ENCODE data around the gene ADCY2.

DNA sequence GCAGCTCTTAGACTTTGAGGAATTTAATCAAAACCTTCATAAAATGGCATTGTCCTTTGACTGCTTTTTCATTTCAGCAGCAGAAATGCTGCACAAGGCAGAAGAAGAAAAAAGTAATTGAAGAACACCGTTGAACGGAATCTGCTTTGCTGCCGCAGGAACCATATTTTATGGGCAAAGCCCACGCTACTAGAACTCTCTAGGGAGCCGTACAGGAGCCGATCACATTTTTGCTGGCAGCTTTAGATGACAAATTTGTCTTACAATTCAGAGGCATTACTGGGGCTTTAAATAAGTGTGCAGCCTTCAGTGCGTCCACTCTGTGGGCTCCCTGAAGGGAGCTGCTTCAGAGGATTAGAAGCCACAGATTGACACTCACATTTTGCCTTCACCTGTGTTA, 449.6 kb downstream of the ADCY2 start:
- TF ChIP-seq, protein P1, sequence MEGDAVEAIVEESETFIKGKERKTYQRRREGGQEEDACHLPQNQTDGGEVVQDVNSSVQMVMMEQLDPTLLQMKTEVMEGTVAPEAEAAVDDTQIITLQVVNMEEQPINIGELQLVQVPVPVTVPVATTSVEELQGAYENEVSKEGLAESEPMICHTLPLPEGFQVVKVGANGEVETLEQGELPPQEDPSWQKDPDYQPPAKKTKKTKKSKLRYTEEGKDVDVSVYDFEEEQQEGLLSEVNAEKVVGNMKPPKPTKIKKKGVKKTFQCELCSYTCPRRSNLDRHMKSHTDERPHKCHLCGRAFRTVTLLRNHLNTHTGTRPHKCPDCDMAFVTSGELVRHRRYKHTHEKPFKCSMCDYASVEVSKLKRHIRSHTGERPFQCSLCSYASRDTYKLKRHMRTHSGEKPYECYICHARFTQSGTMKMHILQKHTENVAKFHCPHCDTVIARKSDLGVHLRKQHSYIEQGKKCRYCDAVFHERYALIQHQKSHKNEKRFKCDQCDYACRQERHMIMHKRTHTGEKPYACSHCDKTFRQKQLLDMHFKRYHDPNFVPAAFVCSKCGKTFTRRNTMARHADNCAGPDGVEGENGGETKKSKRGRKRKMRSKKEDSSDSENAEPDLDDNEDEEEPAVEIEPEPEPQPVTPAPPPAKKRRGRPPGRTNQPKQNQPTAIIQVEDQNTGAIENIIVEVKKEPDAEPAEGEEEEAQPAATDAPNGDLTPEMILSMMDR (optimal IDR thresholded peaks at IDR 0.05 in 1 of 3, IDR thresholded peaks at IDR 0.05 in 1 of 3, conservative IDR thresholded peaks at IDR 0.05 in 1 of 3; ENCODE audit: extremely low read depth in 1 of 3, insufficient read depth in 2 of 3, low read length in 3 of 3), result no peak
- TF ChIP-seq EZH2 (IDR thresholded peaks at IDR 0.05; ENCODE audit: low read length), result no peak

Measured in keratinocyte (primary cell).